Glomerular visceral epithelial cell (primary cell): Measurements from ENCODE around the gene CHL1.
A peak's percentile ranks its signal among the peaks of the same experiment; 100 is the strongest.
"Not testable (repeated sequence)": the region's sequence is repeated elsewhere in the genome, so short reads cannot be mapped to it uniquely, and the experiment has no call there.

Experiments used
- DNase-seq: peaks from one replicate; pipeline ENCODE4 v3.0.0-alpha.2; 2016; ENCODE audit errors: extremely low spot score

Gene CHL1

DNA sequence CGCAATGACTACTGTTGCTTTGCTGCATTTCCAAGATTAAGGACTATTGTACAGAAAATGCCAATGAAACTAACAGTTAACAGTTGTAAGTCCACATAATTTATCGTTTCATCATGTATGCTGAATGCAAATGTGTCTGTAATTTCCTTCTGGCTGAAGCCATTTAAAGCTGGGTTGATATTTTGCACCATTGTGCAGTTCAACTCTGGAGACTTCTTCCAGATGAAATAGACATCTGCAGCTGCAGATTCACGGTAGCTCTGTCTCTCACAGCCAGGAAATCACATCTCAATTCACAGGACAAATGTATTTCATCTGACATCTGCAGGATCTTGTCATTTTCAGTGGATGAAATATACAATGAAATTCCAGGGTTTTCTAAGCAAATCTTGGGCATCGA is 145.4 kb downstream of the CHL1 start:
- no peak for DNase-seq

GRCh38 chr3:346186-346585 is 149.6 kb downstream of the CHL1 start:
- DNase-seq = no peak

DNA sequence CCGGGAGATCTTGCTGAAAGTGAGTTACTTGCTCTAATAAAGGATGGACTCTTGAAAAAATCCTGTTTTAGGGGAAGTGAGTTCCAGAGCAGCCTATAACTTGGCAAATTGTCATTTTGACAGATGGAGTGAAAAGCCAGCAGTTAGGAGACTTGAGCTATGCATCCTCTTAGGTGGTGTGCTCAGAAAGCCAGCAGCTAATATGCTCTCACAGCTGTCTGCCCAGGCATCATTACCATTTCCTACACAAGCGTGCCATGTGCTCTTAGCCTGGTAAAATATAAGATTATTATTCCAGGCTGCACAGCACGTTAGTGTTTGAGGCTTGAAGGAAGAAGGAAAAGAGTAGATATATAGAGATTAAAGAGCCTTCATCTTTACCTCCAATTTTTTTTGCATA is 151.0 kb downstream of the CHL1 start:
- no peak for DNase-seq

DNA sequence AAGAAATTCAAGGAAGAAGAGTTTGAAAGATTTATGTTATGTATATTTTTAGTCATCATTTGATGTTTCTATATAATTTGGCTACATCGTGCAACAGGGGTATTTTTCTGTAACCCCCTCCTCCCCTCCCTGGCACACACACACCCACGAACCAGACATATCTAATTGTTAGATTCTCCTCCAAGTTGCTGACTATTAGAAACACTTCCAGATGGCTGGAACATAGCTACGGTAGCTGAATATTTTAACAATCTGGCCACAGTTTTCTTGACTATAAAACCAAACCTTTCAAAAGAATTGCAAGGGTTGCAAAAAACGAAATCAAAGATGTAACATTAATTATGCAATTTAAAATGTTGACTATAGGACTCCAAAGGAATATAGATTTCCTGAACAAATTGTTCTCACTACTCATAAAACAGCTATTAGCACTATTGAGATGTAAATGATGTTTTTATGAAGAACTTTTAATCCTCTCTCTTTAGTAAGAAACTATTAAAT is 154.4 kb downstream of the CHL1 start:
- no peak for DNase-seq

DNA sequence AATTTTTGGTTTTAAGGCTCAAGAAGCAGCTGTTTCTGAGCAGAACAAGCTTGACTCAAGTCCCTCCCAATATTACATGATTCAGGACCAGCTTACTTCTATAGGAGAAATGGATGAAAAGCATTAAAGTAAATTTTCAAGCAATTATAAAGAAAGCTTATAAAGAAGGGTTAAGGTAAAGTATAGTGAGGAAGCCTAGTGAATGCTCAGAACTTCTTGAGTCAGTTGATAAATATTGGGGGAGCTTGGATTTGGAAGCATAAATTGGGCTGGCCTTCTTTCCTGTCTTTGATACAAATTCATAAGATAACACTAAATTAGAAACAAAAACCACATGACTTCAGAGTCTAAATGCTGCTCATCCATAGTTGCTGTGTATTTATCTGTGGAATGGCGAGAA is 156.0 kb downstream of the CHL1 start:
- DNase-seq = no peak

DNA sequence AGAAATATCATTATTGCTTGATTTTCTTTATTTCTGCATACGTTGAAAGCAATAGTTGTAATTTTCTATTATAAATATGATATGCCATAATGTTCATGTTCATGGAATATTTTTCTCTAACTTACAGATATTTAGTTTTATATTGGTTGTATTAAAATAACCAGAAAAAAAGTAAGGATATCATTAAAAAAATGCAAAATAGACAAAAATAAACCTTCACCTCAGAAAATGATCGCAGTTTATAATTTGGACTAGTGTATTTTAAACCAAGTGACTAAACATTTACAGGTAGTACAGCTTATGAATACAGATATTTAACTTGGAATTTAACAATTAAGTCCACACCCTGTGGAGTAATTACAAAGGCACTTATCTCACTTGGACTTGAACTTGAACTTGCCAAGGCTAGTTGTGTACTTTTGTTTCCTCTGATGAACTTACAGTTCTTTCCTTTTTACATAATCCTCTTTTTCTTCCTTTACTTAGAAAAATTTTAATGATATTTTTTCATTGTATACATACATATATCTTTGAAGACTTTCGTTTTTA is 156.7 kb downstream of the CHL1 start:
- no peak for DNase-seq

- peak; percentile 21 for DNase-seq
Measured at GRCh38 chr3:354432-354831, 157.9 kb downstream of the CHL1 start.

GRCh38 chr3:355622-356021 is 159.1 kb downstream of the CHL1 start:
- no peak for DNase-seq

DNA sequence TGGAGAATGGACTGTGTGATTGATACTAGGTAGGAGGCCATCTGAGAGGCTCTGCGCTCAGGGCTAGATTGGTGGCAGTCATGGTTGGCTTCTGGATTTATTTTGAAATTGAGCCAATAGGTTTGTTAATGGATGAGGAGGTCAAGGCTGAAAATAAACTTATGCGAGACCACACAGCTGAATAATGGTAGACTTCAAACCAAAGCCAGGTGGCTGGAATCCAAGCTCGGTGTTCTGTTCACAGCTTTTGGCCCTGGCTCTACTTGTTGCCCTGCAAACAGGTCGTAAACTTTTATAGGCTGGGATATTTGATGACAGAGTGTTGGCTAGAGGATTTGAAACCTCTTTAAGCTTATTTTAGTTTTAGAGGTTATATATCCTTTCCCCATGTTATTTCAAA is 160.4 kb downstream of the CHL1 start:
- DNase-seq = no peak

DNA sequence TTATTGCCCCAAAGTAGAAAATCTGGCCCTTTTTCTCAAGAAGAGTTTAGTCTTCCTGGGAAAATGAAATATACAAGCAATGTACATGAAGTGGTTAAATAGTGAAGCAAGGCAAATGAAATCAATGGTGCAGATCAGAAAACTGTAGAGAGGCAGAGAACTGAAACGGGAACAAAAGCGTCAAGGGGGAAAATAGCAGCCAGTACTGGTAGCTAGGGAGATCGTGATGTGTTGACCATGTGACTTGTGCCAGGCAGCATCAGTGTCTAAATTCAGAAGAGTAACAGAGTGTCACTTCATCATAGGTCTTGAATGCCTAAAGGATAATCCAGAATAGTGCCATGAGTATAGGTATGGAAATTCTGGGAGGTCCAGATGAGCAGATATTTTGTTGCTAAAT is 163.1 kb downstream of the CHL1 start:
- no peak for DNase-seq

GRCh38 chr3:362681-363338 is 166.2 kb downstream of the CHL1 start:
- no peak for DNase-seq

DNA sequence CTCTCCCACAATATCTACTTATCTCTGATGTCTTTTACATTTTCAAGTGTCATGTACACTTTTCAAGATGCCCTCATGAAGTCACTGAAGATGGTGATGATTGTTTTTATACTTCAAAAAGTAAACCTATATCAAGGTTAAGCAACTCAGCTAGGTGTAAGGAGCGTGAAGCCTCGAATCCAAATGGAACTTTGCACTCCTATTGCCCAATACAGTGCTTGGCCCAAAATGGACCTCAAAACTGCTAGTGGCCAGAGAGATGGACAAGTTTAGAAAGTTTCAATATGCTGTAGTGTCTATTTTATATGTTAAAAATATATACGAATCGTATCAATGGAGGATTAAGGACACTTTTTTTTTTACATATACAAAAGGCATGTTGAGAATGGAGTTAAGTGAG is 167.7 kb downstream of the CHL1 start:
- DNase-seq = no peak

DNA sequence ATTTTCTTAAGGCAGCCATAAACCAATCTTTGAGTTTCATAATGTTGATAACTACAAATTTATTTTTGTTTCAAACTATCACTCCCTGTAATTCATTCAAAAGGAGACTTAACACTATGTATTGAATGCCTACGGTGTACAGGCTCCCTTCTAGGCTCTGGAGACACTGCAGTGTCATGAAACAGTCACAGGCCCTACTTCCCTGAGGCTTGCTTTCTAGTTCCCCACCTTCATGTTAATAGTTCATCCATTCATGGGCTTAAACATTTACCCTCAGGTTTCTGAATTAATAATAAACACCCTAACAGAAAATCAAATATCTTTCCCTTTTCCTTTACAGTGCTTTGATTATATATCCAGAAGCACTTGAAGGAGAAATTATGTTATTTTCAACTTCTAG is 168.7 kb downstream of the CHL1 start:
- no peak for DNase-seq

DNA sequence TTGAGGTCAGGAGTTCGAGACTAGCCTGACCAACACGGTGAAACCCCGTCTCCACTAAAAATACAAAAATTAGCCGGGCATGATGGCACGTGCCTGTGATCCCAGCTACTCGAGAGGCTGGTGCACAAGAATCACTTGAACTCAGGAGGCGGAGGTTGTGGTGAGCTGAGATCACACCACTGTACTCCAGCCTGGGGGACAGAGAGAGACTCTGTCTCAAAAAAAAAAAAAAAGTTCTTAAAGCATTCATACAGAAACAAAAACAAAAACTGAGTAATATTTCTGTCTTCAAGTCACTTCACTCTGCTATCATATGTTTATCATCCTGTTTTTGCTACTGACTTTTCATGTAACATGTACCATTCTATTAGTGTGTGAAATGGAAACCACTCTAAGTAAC is 169.7 kb downstream of the CHL1 start:
- DNase-seq = not testable (repeated sequence)

- DNase-seq = no peak
Measured at GRCh38 chr3:373193-373779, 176.7 kb downstream of the CHL1 start.

- DNase-seq = no peak
Measured at GRCh38 chr3:374459-374858, 177.9 kb downstream of the CHL1 start.

DNA sequence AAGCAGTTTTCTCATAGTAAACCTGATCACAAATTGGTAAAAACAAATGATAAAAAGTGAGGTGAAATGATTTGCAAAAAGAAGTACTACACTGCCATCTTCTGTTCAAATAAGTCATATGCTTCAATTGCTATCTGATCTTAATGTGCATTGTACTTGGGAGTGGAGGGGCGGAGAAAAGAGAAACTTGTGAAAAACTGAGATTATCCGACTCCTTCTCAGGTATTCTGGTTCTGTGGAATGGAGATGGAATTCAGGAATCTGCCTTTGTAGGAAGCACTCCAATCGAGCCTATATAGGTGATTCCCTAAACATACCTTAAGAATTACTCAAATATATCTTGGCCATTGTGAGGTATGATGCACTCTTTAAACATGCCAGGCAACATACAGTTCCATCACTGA is 180.6 kb downstream of the CHL1 start:
- no peak for DNase-seq

DNA sequence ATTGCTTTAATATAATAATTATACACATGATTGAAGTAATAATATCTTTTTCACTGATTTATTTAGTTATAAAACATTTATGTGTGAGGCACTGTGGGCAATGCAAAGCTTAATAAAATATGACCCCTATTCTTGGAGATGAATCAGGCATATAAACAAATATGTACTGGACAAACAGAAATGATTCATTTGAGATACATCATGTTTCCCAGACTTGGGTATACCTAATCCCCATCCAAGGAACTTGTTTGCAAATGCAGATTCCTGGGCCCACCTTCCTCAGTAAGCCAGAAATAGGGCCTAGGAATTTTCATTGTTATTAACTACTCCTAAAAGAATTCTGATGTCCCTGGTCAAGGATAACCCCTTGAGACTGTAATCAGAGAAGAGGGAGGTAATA is 184.2 kb downstream of the CHL1 start:
- no peak for DNase-seq

GRCh38 chr3:385151-385550 is 188.6 kb downstream of the CHL1 start:
- no peak for DNase-seq

DNA sequence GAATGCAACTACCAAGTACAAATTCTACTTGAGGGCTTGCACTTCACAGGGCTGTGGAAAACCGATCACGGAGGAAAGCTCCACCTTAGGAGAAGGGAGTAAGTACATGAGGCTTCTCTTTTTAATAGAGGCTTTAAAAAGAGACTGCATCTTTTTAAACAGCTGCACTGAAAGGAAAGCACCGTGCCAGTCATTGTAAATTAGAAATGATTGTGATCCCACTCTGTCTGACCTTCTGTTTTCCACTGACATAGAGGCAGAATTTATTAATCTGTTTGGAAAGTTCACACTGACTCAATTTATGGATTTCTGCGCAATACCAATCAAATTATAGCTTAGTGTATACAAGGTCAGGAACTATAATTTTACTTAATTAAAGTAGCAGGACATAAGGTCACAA is 198.2 kb downstream of the CHL1 start:
- no peak for DNase-seq

DNA sequence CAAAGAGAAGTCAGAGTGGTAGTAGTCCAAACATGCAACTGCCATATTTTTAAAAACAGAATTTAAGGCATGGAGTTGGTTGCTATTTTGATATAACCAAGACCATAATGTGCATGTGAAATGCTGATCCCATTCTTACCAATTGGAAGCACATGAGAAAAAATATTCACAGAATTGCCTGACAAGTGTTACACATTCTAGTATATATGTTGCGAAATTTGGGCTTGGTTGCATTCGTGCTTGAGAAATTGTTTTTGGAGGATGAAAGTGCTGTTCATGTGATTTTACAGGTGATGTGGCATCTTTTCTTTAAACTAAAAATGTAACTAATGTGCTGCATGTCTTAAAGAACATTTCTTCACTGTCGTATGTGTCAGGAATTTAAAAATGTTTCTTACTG is 199.7 kb downstream of the CHL1 start:
- DNase-seq = no peak

DNA sequence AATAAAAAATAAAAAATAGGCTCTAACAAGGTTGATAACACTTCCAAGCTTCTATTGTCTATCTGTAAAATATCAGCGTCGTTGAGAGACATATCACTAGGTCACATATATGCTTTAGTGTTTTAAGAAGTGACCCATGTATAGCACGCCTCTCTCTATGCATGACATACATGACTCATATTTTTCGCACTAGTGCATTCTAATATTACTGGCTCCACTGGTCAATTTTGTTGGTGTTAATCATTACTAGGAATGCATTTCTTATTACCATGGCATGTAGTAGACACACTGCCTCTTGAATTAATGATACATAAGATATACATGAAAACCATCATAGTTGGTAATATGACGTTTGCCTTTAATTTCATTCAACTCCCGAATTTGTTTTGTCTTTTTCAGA is 203.1 kb downstream of the CHL1 start:
- no peak for DNase-seq

GRCh38 chr3:403826-404225 is 207.3 kb downstream of the CHL1 start:
- DNase-seq = no peak

DNA sequence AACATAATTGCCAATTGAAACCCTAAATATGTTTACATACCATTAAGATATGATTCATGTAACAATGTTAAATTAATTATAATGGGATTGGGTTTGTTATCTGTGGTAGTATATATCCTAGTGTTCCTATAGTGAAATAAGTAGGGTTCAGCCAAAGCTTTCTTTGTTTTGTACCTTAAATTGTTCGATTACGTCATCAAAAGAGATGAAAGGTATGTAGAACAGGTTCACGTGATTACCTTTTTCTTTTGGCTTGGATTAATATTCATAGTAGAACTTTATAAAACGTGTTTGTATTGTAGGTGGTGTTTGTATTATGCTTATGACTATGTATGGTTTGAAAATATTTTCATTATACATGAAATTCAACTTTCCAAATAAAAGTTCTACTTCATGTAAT is 212.4 kb downstream of the CHL1 start:
- no peak for DNase-seq
